ENCODE results near the gene FAM199X.

FAM199X gene

DNA sequence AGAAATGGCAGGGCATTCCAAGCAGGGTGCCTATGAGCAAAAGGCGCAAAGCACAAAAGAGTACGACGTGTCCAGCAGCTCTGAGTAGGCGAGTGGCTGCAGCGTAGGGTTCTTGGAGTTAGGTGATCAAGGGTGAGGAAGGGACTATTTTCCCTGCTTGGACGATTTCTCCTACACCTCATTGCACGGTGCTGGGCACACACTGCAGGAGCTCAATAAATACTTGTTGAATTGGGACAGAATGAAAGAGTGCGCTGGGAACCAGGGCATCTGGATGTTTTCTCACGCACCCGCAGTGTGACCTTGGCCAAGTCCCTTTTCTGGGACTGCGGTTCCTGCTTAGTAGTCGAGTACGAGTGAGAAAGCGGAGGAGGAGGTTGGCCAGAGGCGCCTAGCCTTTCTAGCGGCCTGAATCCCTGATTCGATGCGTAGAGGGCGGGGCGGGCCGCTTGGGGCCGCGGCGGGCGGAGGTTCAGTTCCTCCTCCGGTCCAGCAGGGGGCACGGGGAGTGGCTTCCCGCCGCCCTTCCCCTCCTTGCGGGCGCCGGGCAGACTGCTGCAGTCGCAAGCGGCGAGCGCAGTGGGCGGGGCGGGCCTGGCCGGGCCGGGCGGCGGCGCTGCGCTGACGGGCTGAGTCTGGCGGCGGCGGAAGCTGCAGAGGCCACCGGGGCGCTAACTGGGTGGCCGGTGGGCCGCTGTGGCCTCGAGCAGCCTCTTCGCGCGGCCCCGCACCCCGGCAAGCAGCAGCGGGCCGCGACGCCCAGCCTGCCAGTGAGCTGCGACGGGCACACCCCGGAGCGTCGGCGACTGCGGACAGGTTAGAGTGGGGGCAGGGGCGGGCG is at the start of gene FAM199X:
TSS of gene FAM199X (plus strand) at position 560 of the 841 bp plus-strand sequence. CDS start 333 bp downstream, outside the sequence.
- DNase-seq, result peak; percentile 87

DNA sequence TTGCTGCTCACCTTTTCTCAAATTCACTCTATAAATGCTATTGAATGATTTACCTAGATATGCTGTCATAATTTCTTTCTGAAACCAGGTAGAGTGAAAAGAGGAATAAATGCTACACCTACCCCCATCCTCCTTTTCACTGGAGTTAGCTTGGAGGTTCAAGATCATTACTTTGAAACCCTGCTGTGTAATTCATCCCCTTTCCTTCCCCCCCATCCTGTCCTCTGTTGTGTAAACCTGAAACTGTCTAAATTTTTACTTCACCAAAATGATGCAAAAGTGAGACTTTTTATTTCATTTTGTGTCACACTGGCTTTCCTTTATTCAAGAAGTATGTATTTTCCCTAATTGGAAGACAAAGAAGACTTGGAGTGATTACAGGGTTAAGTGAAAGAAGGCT is 48.5 kb upstream of the FAM199X start:
- DNase-seq, result no peak

DNA sequence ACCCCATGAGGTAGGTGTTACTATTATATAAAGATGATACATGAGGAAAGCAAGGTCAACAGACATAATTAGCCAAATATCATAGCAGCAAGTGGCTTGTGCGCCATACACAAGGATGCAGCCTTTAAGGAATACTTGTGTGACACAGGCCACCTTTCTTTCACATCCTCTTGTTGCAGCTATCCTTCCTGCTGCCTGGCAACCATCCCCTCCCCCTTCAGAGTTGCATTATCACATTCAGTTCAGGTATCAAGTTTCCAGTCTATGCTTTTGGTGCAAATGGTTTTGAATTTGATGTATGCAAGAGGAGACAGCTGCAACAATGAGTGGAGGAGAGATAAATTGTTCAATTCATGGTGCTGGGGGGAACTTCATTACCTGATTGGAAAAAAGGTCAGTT is 47.5 kb upstream of the FAM199X start:
- no peak for DNase-seq

DNA sequence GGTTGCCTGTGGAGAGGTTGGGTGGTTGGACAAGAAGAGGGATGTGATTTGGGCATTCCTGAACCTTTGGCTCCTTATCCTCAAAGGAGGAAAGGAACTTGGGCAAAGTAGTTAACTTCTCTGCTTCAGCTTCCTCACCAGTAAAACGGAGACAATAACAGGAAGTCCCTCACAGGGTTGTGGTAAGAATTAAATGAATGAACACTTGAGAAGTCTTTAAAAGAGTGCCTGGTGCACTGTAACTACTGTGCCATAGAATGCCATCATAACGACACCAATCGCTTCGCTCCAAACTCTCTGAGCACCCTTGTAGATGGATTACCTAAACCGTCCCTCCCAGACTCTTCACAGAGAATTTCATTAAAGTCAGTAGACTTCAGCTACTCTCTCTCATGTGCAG is 43.4 kb upstream of the FAM199X start:
- DNase-seq, result no peak

DNA sequence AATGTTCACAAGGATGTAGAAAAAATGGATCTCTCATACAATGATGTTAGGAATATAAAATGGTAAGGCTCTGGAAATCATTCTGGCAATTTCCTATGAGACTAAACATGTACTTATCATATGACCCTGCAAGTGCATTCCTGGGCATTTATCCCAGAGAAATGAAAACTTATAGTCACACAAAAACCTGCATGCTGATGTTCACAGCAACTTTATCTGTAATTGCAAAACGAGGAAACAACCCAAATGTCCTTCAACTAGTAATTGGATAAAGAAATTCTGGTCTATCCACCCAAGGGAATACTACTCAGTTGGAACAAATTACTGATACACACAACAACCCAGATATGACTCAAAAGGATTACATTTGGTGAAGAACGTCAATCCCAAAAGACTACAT is 39.4 kb upstream of the FAM199X start:
- DNase-seq, result no peak

DNA sequence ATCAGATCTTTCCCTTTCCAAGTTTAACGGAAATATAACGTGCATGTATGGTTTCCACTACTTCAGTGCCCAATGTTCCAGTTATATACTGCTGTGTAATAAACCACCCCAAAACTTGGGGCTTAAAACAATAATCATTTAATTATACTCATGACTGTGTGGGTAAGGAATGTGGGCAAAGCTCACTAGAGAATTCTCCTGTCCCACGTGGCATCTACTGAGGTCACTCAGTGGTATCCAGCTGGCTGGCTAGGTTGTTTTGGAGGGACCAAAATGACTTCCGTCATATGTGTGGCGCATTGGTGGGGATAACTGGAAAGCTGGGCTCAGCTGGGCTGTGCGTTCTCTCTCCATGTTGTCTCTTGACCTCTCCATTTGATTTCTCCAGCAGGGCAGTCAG is 35.4 kb upstream of the FAM199X start:
- no peak for DNase-seq

DNA sequence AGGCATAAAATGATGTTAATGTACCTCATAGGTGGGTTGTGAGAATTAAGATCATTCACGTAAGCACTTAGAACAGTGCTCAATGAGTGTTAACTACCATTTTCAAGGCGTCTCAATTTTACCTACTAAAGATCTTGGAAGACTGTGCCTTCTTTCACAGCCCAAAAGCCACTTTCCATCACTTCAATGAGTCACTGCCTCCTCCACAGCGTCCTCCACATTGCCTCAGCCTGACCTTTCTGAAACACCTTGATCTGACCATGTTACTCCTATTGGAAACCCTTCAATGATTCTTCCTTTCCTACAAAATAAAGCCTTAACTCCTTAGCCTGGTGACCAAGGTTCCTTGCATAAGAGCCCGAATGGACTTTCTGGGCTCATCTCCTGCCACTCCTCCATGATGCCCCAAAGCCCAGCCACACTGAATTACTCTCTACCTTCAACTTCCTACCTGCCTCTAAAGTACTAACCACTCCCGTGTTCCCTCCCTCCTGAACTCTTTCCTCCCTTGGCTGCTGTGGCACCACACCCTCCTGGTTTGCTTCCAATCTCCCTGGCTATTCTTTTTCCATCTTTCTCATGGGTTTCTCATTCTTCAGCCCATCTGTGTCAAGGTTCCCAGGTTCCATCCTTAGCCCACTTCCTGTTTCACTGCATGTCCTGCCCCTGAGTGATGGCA is 31.5 kb upstream of the FAM199X start:
- DNase-seq, result no peak

DNA sequence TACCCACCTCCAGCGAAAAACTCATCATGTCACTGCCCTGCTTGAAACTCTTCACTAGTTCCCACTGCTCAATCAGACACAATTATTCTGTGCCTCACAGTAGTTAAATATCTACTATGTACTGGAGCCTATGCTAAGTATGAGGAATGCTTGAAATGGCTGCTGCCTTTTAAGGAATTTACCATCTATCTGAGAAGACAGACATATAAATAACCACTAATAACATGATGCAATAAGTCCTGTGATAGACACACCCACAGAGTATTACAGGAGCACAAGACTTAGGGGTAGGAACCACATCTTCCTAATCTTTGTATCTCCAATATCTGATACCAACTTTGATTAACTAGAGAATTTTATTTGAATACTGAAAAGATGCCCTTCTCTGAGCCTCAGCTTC is 30.6 kb upstream of the FAM199X start:
- DNase-seq, result no peak

DNA sequence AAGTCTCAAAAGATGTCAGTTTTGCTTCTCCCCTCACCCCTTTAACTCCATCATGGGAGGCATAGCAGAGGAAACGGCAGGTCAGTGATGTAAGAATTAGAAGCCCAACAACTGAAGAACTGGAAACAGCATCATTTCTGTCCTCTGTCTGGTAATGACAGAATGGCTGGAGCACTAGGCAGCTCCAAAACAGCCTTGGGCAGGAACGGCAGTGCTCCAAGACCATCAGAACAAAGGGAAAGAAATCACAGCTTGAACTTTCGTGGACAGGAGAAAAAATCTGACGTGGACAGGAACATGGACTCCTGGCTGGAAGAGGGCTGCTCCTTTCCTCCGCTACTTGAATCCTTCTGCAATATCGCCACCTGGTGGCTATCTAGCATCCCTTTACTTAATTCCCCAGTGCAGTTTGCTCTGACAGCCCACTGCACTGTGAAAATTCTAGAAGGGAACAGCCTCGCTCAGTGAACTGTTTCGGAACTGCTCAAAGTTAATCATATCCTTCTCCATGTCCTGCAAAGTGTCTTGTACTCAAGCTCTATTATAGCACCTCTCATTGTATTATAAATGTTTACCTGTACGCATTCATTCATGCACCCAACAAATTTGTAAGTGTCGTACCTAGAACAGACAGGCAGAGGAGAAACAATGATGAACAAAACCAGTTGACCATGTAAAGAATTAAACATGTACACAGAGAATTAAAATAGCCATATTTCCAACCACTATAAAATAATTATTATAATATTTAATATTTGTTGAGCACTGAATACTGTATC is 29.8 kb upstream of the FAM199X start:
- peak; percentile 74 for DNase-seq

DNA sequence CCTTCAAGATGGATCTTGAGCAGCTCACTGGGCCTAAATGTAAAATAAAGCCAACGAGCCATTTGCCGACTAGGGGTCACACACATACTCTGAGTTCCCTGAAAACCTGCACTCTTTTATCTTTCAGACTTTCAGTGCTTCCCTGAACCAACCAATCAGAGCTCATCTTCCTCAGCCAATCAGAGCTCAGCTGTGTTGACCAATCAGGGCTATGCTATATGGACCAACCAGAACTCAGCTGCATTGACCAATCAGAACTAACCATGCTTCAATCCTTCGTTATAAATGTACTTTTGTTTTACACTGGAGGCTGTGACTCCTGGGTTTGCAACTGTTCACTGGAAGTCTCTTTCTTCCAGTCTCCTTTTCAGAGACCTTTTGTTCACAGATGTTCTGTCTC is 28.8 kb upstream of the FAM199X start:
- no peak for DNase-seq

DNA sequence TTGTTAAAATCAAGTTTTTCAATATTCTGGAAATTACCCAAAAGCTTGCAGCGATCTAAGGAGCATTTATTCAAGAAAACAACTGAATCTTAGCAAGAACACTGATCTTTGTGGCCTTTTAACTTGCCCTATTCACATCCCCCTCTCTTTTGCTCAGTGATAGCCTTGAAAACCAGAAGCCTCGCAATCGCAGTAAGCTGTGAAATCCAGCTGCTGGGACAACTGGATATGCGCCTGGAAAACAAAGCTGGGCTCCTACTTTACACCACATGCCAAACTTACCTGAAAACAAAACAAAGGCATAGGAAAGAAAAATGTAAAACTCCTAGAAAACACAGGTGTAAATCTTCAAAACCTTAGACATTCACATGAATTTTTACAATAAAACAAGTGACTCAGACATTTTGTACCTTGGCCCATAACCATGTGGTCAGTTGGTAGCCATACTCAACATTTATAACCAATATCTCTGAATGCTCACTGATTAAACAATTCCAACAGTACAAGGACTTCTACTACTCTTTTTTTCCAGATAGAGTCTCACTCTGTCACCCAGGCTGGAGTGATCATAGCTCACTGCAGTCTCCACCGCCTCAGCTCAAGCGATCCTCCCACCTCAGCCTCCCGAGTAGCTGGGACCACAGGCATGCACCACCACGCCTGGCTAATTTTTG is 25.0 kb upstream of the FAM199X start:
- no peak for DNase-seq

DNA sequence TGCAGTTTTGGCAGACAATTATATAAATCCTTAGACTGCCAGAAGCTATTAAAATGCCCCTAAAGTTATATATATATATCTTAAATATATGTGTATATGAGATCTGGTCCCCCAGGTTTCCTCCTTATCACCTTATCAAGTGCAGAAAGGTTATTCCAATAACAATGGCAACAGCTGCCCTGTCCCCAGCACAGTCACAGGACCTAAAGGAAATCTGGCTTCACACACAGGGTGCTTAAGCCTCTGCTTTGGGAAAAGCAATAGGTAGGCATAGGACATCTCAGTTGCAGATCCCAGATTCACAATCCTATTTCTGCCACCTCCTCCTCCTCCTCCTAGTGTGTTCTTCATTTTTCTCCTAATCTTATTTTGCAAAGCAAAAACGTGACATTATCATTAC is 15.2 kb upstream of the FAM199X start:
- DNase-seq, result no peak

DNA sequence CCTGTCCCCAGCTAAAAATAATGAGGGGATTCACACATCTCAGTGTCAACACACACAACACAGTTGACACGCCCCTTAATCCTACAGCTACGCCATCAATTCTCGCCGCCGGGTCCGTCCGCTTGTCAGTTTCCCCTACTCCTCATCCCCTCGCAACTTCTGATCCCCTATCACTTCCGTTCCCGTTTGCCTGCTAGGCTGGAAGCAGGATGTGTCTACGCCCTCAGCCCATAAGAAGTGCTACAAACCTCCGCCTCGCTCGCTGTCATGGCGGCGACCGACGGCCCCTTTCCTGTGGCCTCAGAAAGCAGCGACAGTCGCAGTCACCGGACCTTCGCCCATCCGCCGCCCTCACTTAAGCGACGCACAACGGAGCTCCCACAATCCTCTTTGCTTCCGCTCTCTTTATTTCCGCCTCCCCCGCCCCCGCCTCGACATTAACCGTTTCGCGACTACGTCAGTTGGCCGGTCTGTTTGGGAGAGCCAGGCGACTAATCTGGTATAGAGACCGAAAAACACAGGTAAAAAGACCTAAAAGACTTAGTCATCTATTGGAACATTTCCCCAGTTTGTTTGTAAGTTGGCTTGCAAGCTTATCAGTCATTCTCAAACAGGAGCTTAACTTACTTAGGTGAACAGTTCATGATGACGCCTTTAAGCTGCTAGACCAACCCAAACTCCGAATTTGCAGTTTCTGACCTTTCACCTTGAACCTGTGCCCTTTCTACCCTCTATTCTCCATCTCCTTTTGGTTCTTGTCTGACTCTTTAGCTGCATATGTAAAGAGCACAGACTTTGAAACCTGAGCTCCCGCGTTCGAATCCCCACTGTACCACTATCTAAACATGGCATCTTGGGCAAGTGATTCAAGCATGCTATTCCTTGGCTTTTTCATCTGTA is 9.4 kb upstream of the FAM199X start, which contains the start of gene SLC25A53:
TSS of gene SLC25A53 (minus strand) at position 380 of the 900 bp plus-strand sequence. CDS start 51,752 bp downstream, outside the sequence.
- DNase-seq, result peak; percentile 85

DNA sequence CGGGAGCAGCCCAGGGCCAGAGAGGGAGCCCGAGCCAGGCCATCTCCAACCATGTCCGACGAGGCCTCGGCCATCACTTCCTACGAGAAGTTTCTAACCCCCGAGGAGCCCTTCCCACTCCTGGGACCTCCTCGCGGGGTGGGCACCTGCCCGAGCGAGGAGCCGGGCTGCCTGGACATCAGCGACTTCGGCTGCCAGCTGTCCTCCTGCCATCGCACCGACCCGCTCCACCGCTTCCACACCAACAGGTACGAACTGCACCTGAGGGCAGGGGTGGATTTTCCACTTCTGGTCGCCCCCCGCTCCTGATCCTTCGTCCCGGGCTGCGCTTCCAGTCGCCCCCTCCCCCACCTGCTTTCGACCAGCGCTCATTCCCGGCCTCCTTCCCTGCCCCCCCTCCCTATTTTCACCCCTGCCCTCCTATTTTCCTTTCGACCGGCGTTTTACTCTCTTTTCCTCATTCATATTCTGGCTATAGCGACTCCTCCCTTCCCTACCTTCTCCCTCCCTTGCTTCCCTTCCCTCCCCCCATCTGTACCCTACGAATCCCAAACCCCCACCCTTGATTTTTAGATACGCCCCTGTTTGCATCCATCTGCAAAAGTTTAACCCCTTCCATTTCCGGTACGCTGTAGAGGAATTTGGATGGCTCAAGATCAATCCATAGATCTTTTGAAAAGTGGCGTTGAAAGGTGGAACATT is 633 bp downstream of the FAM199X start:
- peak; percentile 43 for DNase-seq

DNA sequence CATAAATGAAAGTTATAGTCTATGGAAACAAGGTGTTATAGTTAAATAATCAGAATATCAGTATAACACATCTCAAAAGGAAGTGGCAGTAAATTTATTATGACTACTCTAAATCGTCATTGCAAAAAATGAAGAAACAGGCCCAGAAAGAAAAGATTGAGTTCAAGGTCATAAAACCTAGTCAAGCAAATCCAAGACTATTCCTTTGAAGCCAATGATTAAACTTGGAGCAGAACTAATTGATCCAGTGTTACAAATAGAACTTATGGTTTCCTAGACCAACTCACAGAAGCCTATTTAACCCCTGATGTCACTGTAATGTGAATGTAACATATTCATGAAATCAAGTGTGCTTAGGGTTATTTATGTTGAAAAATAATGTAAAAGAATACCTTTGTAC is 1.9 kb downstream of the FAM199X start:
- DNase-seq, result no peak

DNA sequence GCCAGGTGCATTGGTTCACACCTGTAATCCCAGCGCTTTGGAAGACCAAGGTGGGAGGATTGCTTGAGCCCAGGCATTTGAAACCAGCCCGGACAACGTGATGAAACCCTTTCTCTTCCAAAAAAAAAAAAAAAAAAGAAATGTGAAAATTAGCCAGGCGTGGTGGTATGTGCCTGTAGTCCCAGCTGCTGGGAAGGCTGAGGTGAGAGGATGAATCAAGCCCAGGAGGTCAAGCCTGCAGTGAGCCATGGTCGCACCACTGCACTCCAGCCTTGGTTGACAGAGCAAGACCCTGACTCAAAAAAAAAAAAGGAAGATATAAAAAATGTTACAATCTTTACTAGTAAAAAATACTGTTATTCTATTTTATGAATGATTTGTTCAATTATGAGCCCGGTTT is 5.9 kb downstream of the FAM199X start:
- no peak for DNase-seq

DNA sequence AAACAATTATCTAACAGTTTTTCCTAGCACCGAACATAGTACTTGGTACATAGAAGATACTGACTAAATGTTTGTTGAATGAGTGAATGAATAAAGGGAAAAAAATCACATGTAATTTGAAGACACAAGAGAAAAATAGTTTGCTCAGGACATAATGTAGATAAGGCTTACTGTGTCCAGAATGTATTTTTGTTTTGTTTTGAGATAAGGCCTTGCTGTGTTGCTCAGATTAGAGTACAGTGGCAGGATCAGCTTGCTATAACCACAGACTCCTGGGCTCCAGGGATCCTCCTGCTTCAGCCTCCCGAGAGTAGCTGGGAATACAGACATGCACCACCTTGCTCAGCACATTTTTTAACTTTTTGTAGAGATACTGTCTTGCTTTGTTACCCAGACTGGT is 6.5 kb downstream of the FAM199X start:
- DNase-seq, result no peak

DNA sequence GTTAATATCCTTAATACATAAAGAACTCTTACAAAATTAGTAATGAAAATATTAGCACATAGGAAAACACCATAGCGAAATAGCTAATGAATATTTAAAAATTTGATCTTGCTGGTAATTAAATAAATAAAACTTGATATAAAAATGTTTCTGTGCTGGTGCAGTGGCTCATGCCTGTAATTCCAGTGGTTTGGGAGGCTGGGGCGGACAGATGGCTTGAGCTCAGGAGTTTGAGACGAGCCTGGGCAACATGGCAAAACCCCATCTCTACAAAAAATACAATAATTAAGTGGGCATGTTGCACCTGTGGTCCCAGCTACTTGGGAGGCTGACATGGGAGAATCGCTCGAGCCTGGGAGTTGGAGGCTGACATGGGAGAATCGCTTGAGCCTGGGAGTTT is 7.6 kb downstream of the FAM199X start:
- no peak for DNase-seq

DNA sequence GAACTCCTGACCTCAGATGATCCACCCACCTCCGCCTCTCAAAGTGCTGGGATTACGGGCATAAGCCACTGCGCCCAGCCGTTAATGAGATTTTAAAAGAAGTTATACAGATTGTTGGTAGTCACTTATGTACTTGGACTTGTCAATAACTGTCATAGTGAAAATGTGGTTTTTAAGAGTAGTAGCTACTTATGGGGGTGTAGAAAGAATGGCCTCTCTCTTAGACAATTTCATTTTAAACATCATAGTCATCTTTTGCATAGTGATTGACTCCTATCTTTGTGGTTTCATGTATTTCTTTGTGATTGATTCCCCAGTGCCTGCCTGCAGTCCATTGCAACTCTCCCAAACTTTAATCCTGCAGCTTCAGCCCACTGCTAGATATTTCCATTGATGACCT is 17.4 kb downstream of the FAM199X start:
- no peak for DNase-seq

DNA sequence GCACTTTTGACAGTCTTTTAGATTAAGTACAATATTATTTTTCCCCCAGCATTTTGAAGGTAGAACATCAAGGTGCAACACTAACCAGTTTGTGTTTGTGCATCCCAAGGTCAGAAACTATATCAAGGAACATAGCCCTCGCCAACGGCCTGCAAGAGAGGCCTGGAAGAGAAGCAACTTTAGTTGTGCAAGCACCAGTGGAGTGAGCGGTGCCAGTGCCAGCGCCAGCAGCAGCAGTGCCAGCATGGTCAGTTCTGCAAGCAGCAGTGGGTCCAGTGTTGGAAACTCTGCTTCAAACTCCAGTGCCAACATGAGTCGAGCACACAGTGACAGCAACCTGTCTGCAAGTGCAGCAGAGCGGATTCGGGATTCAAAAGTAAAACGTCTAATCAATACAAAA is 21.7 kb downstream of the FAM199X start:
- DNase-seq, result no peak

DNA sequence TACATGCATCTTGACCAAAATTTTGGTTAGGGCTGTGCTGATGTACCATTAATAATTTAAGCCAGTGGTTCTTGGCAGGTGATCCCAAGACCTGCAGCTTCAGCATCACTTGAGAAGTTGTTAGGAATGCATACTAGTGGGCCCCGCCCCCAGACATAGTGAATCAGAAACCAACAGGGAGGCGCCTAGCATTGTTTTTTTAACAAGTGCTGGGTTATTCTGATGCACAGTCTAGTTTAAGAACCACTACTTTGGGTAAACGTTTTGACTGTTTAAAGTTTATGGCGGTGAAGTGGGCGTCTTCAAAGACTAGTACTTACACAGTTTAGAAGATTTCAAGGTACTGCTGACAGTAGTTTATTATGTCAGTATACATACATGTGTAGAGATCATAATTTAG is 23.6 kb downstream of the FAM199X start:
- DNase-seq, result no peak

Data from right forelimb (tissue), 1 donor.